Measurements from ENCODE around the gene CMTM8.

- TF ChIP-seq POLR2A (IDR thresholded peaks at IDR 0.05; ENCODE audit: low read length) (no peak), GATA1 (IDR thresholded peaks at IDR 0.05; ENCODE audit: low read depth, low read length) (no peak)
Measured at GRCh38 chr3:32285891-32286290, 47.4 kb downstream of the CMTM8 start.
